Tibial nerve (tissue), 4 donors: ENCODE data around the gene SHQ1.

Experiments
- CTCF ChIP-seq, 5 experiments: fragments of 200-600 bp in 3 of 5; fragments of 450-650 bp in 2 of 5; sonication (generic) in 3 of 5; IDR thresholded peaks; one replicate each; pipeline ENCODE4 v1.5.1; 2016 to 2019; ENCODE audit warnings: antibody characterized with exemption in 5 of 5, mild to moderate bottlenecking in 3 of 5, moderate library complexity in 2 of 5
- EP300 ChIP-seq, 2 donors: sonication (generic); formaldehyde crosslinking; IDR thresholded peaks; one replicate each; pipeline ENCODE4 v1.6.1; 2017; ENCODE audit warnings: antibody characterized with exemption in 2 of 2, mild to moderate bottlenecking in 1 of 2
- POLR2A ChIP-seq, 2 donors: fragments of 450-650 bp; IDR thresholded peaks; one replicate each; pipeline ENCODE4 v1.6.1; 2017; ENCODE audit warnings: antibody characterized with exemption in 2 of 2, mild to moderate bottlenecking in 2 of 2, moderate library complexity in 2 of 2

- TF ChIP-seq CTCF (IDR thresholded peaks at IDR 0.05) (no peak), EP300 (IDR thresholded peaks at IDR 0.05) (no peak), POLR2A (IDR thresholded peaks at IDR 0.05) (no peak)
These were observed 65.7 kb downstream of the SHQ1 start for GRCh38 chr3:72782521-72782920.
